ENCODE measurements around the gene MYMK. TPM values are rescaled to one million over a fixed set of nuclear protein-coding genes. Genes with fewer than 3 reads are reported as not detected.

MYMK gene
- total RNA-seq, 1 donor from 2014 or later: not detected

DNA sequence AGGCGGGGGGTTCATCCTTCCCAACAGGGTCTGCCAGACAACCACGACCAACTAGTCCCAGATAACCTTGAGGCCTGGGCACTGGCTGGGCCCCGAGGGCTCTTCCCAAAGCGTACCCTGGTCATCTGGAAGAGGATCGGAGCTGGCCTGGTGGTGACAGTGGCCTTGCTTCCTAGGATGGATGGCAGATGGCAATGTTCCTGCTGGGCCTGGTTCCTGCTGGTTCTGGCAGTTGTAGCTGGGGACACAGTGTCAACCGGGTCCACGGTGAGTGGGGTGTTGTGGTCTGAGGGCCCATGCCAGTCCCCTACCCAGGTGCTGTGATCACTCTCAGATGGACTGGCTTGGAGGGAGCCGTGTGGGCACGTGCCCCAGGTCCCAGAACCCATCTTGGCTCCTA lies 11.8 kb upstream of the MYMK start:
- no peak overlapping the region for H3K4me3 ChIP-seq
- no peaks in the 10 kb centered on the region for H3K9me3 ChIP-seq
- intact Hi-C loops (cut with DNase I): no loop called here
- H3K27ac ChIP-seq: no peak overlapping the region
- no peaks in the 10 kb centered on the region for H3K36me3 ChIP-seq
- peaks cover 28% of the 10 kb centered on the region for H3K4me1 ChIP-seq
- no peak for DNase-seq
- no peak for ATAC-seq
- TF ChIP-seq, protein P1, sequence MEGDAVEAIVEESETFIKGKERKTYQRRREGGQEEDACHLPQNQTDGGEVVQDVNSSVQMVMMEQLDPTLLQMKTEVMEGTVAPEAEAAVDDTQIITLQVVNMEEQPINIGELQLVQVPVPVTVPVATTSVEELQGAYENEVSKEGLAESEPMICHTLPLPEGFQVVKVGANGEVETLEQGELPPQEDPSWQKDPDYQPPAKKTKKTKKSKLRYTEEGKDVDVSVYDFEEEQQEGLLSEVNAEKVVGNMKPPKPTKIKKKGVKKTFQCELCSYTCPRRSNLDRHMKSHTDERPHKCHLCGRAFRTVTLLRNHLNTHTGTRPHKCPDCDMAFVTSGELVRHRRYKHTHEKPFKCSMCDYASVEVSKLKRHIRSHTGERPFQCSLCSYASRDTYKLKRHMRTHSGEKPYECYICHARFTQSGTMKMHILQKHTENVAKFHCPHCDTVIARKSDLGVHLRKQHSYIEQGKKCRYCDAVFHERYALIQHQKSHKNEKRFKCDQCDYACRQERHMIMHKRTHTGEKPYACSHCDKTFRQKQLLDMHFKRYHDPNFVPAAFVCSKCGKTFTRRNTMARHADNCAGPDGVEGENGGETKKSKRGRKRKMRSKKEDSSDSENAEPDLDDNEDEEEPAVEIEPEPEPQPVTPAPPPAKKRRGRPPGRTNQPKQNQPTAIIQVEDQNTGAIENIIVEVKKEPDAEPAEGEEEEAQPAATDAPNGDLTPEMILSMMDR (IDR thresholded peaks at IDR 0.05): no peak
- H3K27me3 ChIP-seq: peaks cover 12% of the 10 kb centered on the region

DNA sequence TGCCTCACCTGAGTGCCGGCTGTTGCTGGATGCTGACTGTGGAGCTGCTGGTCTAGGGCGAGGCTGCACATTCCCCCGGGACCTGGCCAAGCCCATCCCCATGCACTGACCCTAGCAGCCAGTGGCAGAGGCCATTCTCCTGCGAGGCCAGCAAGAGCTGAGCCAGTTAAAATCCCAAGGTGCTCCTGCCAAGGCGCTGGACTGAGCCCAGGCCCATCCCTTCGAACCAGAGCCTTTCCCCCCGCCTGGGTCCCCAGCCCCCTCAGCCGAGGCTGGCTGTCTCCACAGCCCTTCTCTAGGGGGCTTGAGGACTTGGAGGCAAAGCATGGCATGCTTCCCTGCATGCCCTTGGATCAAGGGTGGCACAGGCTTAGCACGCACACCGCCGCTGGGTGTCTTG lies 11.3 kb upstream of the MYMK start:
- peak overlapping the region; percentile 54 for H3K4me3 ChIP-seq
- no peak for ATAC-seq

DNA sequence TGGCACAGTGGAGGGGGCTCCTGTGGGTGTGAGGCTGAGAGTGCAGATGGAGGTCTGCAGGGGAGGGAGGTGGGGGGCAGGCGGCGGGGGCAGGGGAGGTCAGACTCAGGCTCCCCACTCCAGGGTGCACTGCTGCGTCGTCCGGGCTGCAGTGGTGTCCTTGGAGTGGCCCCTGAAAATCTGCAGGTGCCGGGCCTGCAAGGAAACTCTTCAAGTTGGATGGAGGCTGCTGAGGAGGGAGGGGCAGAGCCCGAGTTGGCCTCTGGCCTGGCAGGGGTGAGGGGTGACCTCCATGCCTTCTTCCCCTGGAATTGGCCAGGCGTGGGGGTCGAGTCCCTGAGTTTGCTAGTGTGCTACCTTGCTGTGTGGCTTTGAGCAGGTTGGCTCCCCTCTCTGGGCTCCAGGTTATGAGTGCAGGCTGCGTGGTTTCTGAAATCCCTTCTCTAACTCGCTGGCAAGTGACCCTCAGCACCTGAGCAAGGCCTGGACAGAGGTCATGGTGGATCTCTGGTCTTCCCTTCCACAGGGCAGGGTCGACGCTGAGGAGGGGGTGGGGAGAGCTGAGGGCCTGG lies 10.6 kb upstream of the MYMK start:
- Histone ChIP-seq H3K27ac (no peak overlapping the region), H3K4me3 (peak overlapping the region; percentile 54), H3K4me1 (peaks cover 28% of the 10 kb centered on the region), H3K9me3 (no peaks in the 10 kb centered on the region), H3K27me3 (peaks cover 12% of the 10 kb centered on the region), H3K36me3 (no peaks in the 10 kb centered on the region)
- DNase-seq: no peak
- TF ChIP-seq, protein P1 (IDR thresholded peaks at IDR 0.05): no peak
- intact Hi-C loops (cut with DNase I): no loop called here
- ATAC-seq: no peak

More for the DNA sequence above, 11.3 kb upstream of the MYMK start:
- TF ChIP-seq, protein P1 (IDR thresholded peaks at IDR 0.05): no peak
- intact Hi-C loops (cut with DNase I): no loop called here
- Histone ChIP-seq H3K27me3 (peaks cover 12% of the 10 kb centered on the region), H3K27ac (no peak overlapping the region), H3K36me3 (no peaks in the 10 kb centered on the region), H3K4me1 (peaks cover 28% of the 10 kb centered on the region), H3K9me3 (no peaks in the 10 kb centered on the region)
- no peak for DNase-seq

DNA sequence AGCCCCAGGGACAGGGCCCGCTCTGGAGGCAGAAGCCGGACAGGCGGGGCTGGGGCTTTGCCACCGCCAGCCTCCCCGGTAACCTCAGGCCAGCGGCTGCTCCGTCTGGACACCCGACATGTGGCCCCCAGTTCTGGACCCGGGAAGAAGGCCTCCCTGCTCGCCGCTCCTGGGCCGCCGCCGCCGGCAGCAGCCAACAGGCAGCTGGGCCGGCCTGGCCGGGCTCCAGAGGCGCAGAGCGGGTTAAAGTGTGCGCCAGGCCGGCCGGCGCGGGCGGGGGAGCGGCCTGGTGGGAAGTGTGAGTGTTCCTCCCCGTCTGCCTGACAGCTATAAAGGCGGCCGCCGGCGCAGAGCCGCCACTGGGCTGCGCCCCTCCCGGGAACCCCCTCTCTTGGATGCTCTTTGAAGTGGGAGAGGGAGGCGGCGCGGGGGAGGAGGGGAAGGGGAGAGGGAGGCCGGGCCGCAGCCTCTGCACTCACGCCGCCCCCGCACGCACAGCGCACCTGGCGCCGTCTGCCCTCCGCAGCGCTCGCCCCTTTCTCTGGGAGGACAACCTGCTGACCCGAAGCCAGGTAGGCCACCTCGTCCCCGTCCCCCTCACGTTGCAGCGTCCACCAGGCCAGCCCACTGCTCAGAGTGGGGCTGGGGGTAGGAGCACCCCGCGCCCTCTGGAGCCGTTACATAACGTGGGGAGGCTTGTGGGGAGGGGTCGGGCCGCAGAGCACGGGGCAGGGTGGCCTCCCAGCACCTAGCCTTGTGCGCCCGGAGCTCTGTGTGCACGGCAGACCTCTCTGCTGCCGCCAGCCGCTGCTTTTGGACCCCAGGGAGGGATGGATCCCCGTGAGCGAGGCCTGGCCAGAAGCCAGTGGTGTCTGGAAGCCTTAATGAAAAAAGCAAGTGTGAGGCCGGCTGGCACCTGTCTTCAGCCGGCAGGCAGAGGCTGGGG lies 9.9 kb upstream of the MYMK start, which contains the start of gene ADAMTSL2:
Gene ADAMTSL2 (plus strand): TSS at position 359 of the 946 bp plus-strand sequence. CDS start 2,009 bp downstream, outside the sequence.
- ATAC-seq: peak; percentile 55
- Histone ChIP-seq H3K9me3 (no peaks in the 10 kb centered on the region), H3K27ac (peak within 1 kb of the TSS; percentile 63), H3K36me3 (no peaks in the 10 kb centered on the region), H3K4me1 (peaks cover 25% of the 10 kb centered on the region), H3K27me3 (peaks cover 12% of the 10 kb centered on the region), H3K4me3 (peak within 1 kb of the TSS; percentile 54)
- peak; percentile 80 for DNase-seq
- intact Hi-C loops (cut with DNase I): loop anchor here (5.0 kb wide), 1 partner anchor 193 kb away; no protein-coding TSS in a partner anchor
- TF ChIP-seq, protein P1 (IDR thresholded peaks at IDR 0.05): no peak

DNA sequence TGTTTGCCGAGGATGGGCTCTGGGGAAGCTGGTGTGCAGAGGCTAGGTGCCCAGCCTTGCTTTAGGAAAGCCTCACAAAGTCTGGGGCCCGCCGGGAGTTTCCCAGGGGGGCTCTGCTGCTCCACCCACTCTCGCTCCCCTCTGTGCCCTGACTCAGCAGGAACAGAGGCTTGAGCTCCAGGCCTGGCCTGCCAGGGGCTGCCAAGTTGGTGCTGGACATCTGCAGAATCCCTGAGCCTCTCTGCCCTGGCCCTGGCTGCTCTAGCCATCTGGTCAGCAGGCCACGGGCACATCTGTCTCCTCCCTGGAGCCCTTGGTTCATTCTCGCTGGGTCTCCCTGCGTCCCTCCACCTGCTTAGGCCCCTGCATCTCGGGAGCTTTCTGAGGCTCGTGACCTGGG lies 9.1 kb upstream of the MYMK start:
- peaks cover 14% of the 10 kb centered on the region for H3K27me3 ChIP-seq
- intact Hi-C loops (cut with DNase I): loop anchor here (5.0 kb wide), 1 partner anchor 193 kb away; no protein-coding TSS in a partner anchor

More for the DNA sequence above, 9.1 kb upstream of the MYMK start:
- H3K4me3 ChIP-seq: peak overlapping the region; percentile 54
- H3K9me3 ChIP-seq: no peaks in the 10 kb centered on the region
- H3K36me3 ChIP-seq: no peaks in the 10 kb centered on the region
- peak overlapping the region; percentile 63 for H3K27ac ChIP-seq
- TF ChIP-seq, protein P1 (IDR thresholded peaks at IDR 0.05): no peak
- no peak for ATAC-seq
- H3K4me1 ChIP-seq: peaks cover 23% of the 10 kb centered on the region
- DNase-seq: no peak
